SKM-1 treated with dmso at 0.1 percent for 144 hours (cell line): Measurements from ENCODE around the gene ZNG1F.
"Not testable (repeated sequence)": the region's sequence is repeated elsewhere in the genome, so short reads cannot be mapped to it uniquely, and the experiment has no call there.

Experiments used
- DNase-seq: peaks from one replicate; lab custom pipeline; 2025; ENCODE audit not compliant: unreplicated experiment; lab: John Stamatoyannopoulos, UW

Gene ZNG1F

DNA sequence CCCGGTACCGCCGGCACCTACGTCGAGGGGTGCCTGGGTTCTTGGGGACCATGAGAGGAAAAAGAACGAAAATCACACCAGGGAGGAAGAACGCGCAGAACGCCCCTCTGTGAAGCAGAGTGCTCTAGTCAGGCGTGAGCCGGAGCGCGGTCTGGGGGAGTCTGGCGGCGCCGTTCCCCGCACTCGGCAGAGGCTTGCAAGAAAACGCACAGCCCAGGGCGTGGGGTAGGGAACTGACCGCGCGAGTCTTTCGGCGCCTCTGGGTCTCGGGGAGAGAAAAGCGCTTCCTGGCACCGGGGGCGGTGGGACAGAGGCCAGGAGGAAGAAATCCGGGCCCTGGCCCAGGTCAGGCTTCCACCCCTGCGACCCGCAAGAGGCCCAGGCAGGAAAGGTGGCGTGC lies 65.3 kb downstream of the ZNG1F start:
- DNase-seq = not testable (repeated sequence)

- DNase-seq = not testable (repeated sequence)
These were observed 65.7 kb downstream of the ZNG1F start for GRCh38 chr9:41123396-41123795.

DNA sequence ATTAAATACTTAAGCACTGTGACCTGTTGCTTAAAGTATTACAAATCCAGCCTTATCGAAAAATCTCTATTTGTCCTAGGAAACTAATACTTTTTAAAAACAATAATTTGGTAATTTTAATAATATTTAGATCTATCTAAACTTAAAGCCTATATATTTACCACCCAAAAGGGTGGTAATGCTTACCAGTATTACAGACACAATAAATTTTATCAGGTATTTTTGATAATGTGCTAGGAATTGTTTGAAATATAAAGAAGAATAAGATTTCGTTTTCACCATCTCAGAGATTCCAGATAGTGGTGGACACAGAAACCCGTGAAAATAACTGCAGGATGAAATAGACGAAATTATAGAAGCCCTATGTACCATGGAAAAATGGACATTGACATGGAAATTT lies 68.4 kb downstream of the ZNG1F start:
- not testable (repeated sequence) for DNase-seq

DNA sequence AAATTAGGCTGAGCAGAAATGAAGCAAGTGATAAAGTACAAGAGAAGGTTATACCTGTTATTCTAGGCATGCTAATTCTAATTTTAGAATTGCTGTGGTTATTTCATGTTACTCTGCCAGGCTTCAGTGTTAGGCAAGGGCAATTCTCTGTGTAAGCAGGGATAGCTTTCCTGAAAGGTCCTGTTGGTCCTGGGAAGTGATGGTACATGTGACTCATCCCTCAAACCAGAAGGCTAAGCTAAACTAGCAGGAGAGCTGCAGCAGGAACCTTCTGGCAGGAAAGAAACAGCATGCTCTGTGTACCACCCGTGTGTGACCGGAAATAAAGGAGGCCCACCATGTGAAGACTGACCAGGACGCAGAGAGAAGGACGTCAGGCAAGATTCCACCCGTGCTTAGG lies 69.4 kb downstream of the ZNG1F start:
- not testable (repeated sequence) for DNase-seq

GRCh38 chr9:41119311-41119710 lies 69.8 kb downstream of the ZNG1F start:
- DNase-seq = not testable (repeated sequence)

DNA sequence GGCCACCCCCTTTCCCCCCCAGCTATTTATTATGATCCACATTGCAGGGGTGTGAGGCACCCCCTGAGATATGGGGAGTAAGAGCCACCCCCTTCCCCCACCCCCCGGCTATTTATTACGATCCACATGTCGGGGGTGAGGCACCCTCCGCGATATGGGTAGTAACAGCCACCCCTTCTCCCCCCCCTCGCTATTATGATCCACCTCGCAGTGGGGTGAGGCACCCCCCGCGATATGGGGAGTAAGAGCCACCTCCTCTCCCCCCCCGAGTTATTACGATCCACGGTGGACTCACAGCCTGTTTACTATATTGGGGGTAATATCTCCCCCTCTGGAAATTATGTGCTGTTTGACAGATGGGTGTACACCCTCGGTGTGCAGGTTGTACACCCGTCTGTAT lies 75.8 kb downstream of the ZNG1F start:
- not testable (repeated sequence) for DNase-seq

DNA sequence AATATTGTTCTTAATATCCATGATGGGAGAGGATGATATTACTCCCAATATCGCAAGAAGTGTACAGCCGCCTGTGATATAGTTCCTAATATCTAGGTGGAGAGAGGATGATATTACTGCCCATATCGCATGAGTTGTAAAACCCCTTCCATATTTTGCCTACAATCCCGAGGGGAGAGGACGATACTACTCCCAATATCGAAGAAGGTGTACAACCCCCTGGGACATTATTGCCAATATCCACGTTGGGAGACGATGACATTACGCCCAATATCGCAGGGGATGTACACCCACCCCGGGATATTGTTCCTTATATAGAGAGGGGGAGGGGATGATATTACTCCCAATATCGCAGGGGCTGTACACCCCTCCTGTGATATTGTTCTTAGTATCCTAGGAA lies 77.7 kb downstream of the ZNG1F start:
- not testable (repeated sequence) for DNase-seq

- not testable (repeated sequence) for DNase-seq
These were observed 78.2 kb downstream of the ZNG1F start for GRCh38 chr9:41110913-41111312.

DNA sequence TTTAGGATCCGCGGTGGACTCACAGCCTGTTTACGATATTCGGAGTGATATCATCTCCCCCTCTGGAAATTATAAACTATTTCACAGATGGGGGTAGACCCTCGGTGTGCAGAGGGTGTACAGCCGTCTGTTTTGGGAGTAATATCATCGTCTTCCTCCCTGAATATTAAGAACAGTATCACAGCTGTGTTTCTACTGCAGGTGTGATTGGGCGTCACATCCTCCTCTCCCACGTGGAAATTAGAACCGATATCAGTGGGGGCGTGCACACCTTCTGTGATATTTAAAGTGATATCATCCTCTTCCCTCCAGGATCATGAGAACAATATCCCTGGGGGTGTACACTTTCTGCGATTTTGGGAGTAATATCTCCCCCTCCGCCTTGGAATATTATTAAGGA lies 79.9 kb downstream of the ZNG1F start:
- DNase-seq = not testable (repeated sequence)

DNA sequence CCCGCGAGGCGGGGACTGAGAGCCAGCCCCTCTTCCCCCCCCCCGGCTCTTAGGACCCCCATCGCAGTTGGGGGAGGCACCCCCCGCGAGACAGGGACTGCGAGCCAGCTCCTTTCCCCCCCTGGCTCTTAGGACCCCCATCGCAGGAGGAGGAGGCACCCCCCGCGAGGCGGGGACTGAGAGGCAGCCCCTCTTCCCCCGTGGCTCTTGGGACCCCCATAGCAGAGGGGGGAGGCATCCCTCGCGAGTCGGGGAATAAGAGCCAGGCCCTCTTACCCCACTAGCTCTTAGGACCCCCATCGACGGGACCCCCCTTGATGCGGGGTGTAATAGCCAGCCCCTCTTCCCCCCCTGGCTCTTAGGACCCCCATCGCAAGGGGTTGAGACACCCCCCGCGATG lies 80.3 kb downstream of the ZNG1F start:
- not testable (repeated sequence) for DNase-seq

DNA sequence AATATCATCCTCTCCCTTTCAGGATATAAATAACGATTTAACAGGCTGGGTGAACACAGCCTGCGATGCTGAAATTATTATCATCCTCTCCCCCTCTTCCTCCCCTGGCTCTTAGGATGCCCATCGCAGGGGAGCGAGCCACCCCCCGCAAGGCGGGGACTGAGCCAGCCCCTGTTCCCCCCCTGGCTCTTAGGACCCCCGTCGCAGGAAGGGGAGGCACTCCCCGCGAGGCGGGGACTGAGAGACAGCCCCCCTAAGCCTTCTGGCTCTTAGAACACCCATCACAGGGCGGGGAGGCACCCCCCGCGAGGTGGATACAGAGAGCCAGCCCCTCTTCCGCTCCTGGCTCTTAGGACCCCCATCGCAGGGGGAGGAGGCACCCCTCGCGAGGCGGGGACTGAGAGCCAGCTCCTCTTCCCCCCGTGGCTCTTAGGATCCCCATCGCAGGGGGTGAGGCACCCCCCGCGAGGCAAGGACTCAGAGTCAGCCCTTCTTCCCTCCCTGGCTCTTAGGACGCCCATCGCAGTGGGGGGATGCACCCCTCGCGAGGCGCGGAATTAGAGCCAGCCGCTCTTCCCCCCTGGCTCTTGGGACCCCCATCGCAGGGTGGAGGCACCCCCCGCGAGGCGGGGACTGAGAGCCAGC lies 82.5 kb downstream of the ZNG1F start:
- DNase-seq = not testable (repeated sequence)

GRCh38 chr9:41105557-41106253 lies 83.4 kb downstream of the ZNG1F start:
- not testable (repeated sequence) for DNase-seq

- DNase-seq = not testable (repeated sequence)
These were observed 84.6 kb downstream of the ZNG1F start for GRCh38 chr9:41104542-41104941.

DNA sequence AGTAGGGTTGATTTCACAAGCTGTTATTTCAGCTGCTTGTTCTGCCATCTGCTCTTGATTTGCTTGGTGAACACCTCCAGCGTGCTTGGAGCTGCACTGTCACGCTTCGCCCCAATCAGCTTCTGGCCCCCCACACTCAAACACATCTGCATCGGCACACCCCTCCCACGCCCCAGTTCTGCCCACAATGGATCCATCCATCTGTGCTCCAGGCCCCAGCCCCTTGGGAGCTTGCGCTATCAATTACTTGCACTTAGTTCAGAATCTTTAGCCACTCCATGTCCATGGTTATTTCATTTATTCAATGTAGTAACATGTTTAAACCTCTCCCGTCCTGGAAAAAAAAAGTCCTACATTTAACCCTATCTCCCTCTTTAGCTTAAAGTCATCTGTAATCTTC lies 88.6 kb downstream of the ZNG1F start:
- DNase-seq = not testable (repeated sequence)

- not testable (repeated sequence) for DNase-seq
These were observed 90.4 kb downstream of the ZNG1F start for GRCh38 chr9:41098759-41099158.

GRCh38 chr9:41095060-41095459 lies 94.1 kb downstream of the ZNG1F start:
- not testable (repeated sequence) for DNase-seq

DNA sequence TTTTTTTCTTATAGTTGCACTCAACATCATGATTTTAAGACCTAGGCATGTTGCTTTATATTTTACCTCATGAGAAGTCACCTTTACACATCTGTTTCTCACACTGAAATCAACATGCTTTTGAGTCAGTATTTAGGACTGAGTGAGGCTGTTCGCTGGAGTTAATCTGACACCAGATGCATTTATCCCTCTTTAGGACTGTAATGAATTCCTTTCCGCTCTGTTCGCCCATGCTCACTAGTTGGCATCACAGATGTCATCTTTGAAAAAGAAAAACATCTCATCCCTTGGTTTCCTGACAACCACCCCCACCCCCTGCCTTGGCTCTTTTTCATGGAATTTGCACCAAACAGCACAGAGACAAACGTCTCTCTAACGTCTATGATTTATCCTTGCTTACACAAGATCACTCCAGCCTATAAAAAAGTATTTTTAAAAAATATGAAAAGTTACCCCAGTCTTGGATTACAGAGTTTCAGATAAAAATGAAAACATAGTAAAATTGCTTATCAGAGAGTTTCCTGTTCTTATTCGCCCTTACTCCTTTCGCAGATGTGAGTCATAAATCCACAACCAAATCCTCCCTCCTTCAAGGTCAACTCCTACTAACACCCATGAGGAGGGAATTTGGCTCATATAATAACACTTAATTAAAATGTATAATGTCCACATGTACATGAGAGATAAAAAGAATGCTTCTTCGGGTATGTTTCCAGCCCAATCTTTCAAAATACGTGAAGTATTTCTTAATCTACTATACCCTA lies 94.9 kb downstream of the ZNG1F start:
- DNase-seq = not testable (repeated sequence)

DNA sequence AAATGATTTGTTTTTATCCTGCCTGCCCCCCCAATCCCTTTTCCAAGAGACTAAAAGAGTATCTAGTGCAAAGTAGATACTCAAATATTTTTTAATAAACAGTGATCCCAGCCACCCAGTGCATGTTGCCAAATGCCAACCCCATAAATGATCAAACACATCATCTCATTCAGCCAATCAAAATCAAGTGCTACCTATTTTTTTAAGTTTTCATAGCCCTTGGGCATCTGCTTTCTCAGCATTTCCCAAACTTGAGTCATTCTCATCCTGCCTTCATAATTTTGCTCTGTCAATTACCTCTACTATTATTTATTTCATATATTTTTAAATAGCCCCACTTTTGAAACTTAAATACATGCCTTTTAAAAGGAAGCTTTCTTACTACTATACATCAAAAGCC lies 98.2 kb downstream of the ZNG1F start:
- DNase-seq = not testable (repeated sequence)

DNA sequence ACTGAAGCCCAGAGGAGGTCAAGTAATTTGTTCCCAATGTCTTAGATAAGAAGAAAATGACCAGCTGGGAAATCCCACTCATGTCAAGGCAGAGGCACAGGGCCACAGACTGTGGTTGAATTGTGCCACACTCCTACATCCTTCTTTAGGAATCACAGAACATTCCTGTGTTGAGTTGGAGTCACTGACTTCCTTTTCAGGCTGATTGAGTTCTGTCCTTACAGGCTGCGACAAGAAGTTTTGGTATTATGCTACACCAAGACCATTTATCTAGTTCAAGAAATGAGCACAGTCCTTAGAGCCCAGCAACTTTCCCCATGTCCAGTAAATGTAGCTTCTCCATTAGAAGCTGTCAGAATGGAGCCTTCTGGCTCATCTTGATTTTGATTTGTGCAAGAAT lies 98.7 kb downstream of the ZNG1F start:
- not testable (repeated sequence) for DNase-seq

DNA sequence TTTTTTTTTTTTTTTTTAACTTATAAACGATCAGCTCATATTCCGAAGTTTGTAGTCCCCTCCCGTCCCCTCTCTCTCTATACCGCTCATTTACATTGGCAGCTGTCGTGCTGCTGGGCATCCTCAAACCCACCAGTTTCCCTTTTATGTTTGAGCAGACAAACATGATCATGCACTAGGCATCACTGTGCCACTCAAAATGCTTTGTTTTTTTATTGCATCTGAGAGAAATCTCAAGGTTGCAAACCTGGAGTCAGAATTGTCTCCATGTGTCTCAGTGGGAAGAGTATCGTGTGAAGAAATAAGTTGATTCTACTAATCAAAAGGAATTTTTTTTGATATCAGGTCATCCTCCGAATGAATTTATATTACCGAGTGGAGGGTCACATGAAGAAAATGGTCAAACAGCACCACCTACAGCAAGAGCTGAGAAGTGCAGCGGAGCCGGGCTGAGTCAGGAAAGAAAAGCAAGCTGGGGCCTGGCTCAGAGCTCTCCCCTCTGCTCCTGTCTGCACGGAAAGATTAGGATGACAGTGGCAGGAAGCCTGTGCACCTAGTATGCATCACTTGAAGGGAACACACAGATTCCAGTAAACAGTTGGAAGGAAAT lies 100.6 kb downstream of the ZNG1F start:
- DNase-seq = not testable (repeated sequence)

- DNase-seq = not testable (repeated sequence)
These were observed 101.2 kb downstream of the ZNG1F start for GRCh38 chr9:41087929-41088328.
